MM.1S (cell line): ENCODE measurements around the gene LRRTM1.

Source experiments
- DNase-seq: peaks from one replicate; pipeline ENCODE4 v3.0.0-alpha.2; 2015
- H2AFZ ChIP-seq: fragments of 300-600 bp; sonication (generic); 2 replicates; pipeline ENCODE4 v1.6.0; 2016; ENCODE audit warnings: antibody characterized with exemption, low read length
- H3F3A ChIP-seq: fragments of 300-600 bp; sonication (generic); 2 replicates; pipeline ENCODE4 v1.6.1; 2016; ENCODE audit warnings: mild to moderate bottlenecking, antibody characterized with exemption, low read length, moderate library complexity, mixed read lengths; ENCODE audit not compliant: insufficient read depth
- H3K27ac ChIP-seq: fragments of 300-600 bp; sonication (generic); 2 replicates; pipeline ENCODE4 v1.5.1; 2016; ENCODE audit warnings: mild to moderate bottlenecking, low read length
- H3K27me3 ChIP-seq: fragments of 300-600 bp; sonication (generic); replicated peaks from 2 replicates; pipeline ENCODE4 v1.6.0; 2016; ENCODE audit warnings: low read length; ENCODE audit not compliant: insufficient read depth
- H3K36me3 ChIP-seq: fragments of 300-600 bp; sonication (generic); replicated peaks from 2 replicates; pipeline ENCODE4 v1.6.1; 2016; ENCODE audit warnings: mild to moderate bottlenecking, low read length, mixed read lengths; ENCODE audit not compliant: insufficient read depth
- H3K4me1 ChIP-seq: fragments of 300-600 bp; sonication (generic); 2 replicates; pipeline ENCODE4 v1.6.1; 2016; ENCODE audit warnings: low read length, mixed read lengths
- H3K4me2 ChIP-seq: fragments of 300-600 bp; sonication (generic); 2 replicates; pipeline ENCODE4 v1.6.0; 2016; ENCODE audit warnings: low read depth, low read length
- H3K4me3 ChIP-seq: fragments of 300-600 bp; sonication (generic); 2 replicates; pipeline ENCODE4 v1.5.1; 2016; ENCODE audit warnings: low read length, mixed read lengths
- H3K79me2 ChIP-seq: fragments of 300-600 bp; sonication (generic); 2 replicates; pipeline ENCODE4 v1.6.1; 2016; ENCODE audit warnings: mixed run types, low read length, mixed read lengths
- H3K9ac ChIP-seq: fragments of 300-600 bp; sonication (generic); 2 replicates; pipeline ENCODE4 v1.6.1; 2016; ENCODE audit warnings: low read length, mixed read lengths
- H3K9me2 ChIP-seq: fragments of 300-600 bp; sonication (generic); replicated peaks from 2 replicates; pipeline ENCODE4 v1.6.1; 2016; ENCODE audit warnings: mild to moderate bottlenecking, low read length, mixed read lengths; ENCODE audit not compliant: insufficient read depth
- H3K9me3 ChIP-seq: fragments of 300-600 bp; sonication (generic); replicated peaks from 2 replicates; pipeline ENCODE4 v1.6.1; 2016; ENCODE audit warnings: mild to moderate bottlenecking, low read length, mixed read lengths; ENCODE audit not compliant: insufficient read depth
- H4K20me1 ChIP-seq: fragments of 300-600 bp; sonication (generic); 2 replicates; pipeline ENCODE4 v1.6.1; 2016; ENCODE audit warnings: mild to moderate bottlenecking, low read length, moderate library complexity, mixed read lengths; ENCODE audit not compliant: insufficient read depth
- CTCF ChIP-seq: fragments of 300-600 bp; sonication (generic); IDR thresholded peaks from 2 replicates; pipeline ENCODE4 v1.5.1; 2016; ENCODE audit warnings: antibody characterized with exemption, low read length, mixed read lengths
- EZH2 ChIP-seq: fragments of 300-600 bp; sonication (generic); optimal IDR thresholded peaks from 2 replicates; pipeline ENCODE3; 2017; ENCODE audit warnings: low read depth, mild to moderate bottlenecking, antibody characterized with exemption, low read length, mixed read lengths
- EZH2phosphoT487 ChIP-seq: fragments of 300-600 bp; sonication (generic); IDR thresholded peaks from 2 replicates; pipeline ENCODE4 v1.6.1; 2018; ENCODE audit warnings: antibody characterized with exemption, low read length

Gene LRRTM1

GRCh38 chr2:80298954-80299353 is 5.6 kb downstream of the LRRTM1 start:
- no peaks in the 10 kb centered on the region for H3K9me2 ChIP-seq
- no peaks in the 10 kb centered on the region for H3K4me1 ChIP-seq
- no peaks in the 10 kb centered on the region for H3F3A ChIP-seq
- no peaks in the 10 kb centered on the region for H3K27me3 ChIP-seq
- no peak overlapping the region for H3K27ac ChIP-seq
- H3K9ac ChIP-seq: no peak overlapping the region
- no peak overlapping the region for H3K4me3 ChIP-seq
- no peaks in the 10 kb centered on the region for H3K9me3 ChIP-seq
- H3K4me2 ChIP-seq: no peak overlapping the region
- no peak for TF ChIP-seq CTCF
- TF ChIP-seq EZH2: no peak
- TF ChIP-seq EZH2phosphoT487: no peak
- H3K79me2 ChIP-seq: no peaks in the 10 kb centered on the region
- no peak overlapping the region for H2AFZ ChIP-seq
- no peaks in the 10 kb centered on the region for H4K20me1 ChIP-seq
- no peak for DNase-seq
- H3K36me3 ChIP-seq: no peaks in the 10 kb centered on the region

GRCh38 chr2:80293039-80293438 is 11.5 kb downstream of the LRRTM1 start:
- Histone ChIP-seq H3K4me2 (no peak overlapping the region), H3K27me3 (no peaks in the 10 kb centered on the region), H3K9ac (no peak overlapping the region), H3K36me3 (no peaks in the 10 kb centered on the region), H3F3A (no peaks in the 10 kb centered on the region), H3K4me3 (no peak overlapping the region), H3K9me3 (no peaks in the 10 kb centered on the region), H3K79me2 (no peaks in the 10 kb centered on the region), H3K4me1 (no peaks in the 10 kb centered on the region), H3K27ac (no peak overlapping the region), H3K9me2 (no peaks in the 10 kb centered on the region), H4K20me1 (no peaks in the 10 kb centered on the region), H2AFZ (no peak overlapping the region)
- TF ChIP-seq EZH2phosphoT487: no peak
- no peak for TF ChIP-seq EZH2
- TF ChIP-seq CTCF: no peak
- DNase-seq: no peak

- Histone ChIP-seq H3K4me3 (no peak overlapping the region), H3K9me2 (no peaks in the 10 kb centered on the region), H3K9ac (no peak overlapping the region), H3K79me2 (no peaks in the 10 kb centered on the region), H3K27me3 (no peaks in the 10 kb centered on the region), H3K9me3 (no peaks in the 10 kb centered on the region), H3K4me2 (no peak overlapping the region), H3K27ac (no peak overlapping the region), H4K20me1 (no peaks in the 10 kb centered on the region), H3K4me1 (no peaks in the 10 kb centered on the region), H2AFZ (no peak overlapping the region), H3F3A (no peaks in the 10 kb centered on the region), H3K36me3 (no peaks in the 10 kb centered on the region)
- TF ChIP-seq EZH2 (no peak), EZH2phosphoT487 (no peak), CTCF (no peak)
- no peak for DNase-seq
These were observed 12.1 kb downstream of the LRRTM1 start for GRCh38 chr2:80292474-80292873.
